A673 (cell line): ENCODE data around the gene NRXN3. TPM values are rescaled to one million over a fixed set of nuclear protein-coding genes. Genes with fewer than 3 reads are reported as not detected.

ENCODE experiments used
- BruUV-seq: library from RNA; stranded (reverse); fragments of 400-500 nt; replicated peaks from 2 replicates; lab custom pipeline; 2021; lab: Mats Ljungman, UMichigan
- CTCF ChIA-PET: fragments of 300-600 bp; sonication (Branson Sonifier 250); formaldehyde crosslinking; loops from one replicate; lab custom pipeline; 2022; ENCODE audit warnings: antibody characterized with exemption; lab: Charles Lee
- POLR2A ChIA-PET: fragments of 300-600 bp; sonication (Branson Sonifier 250); formaldehyde crosslinking; loops from one replicate; lab custom pipeline; 2022; ENCODE audit warnings: antibody characterized with exemption; ENCODE audit not compliant: low non-redundant PET; lab: Charles Lee
- DNase-seq: peaks from one replicate; pipeline ENCODE4 v3.0.0-alpha.2; 2015; ENCODE audit warnings: low spot score
- H3K27ac ChIP-seq: fragments of 200-600 bp; sonication (generic); 2 replicates; pipeline ENCODE4 v1.5.1; 2016; ENCODE audit warnings: mixed run types, low read depth, mild to moderate bottlenecking, mixed read lengths, antibody characterized with exemption, low read length; ENCODE audit not compliant: poor library complexity, severe bottlenecking
- H3K27me3 ChIP-seq: fragments of 200-600 bp; sonication (generic); replicated peaks from 2 replicates; pipeline ENCODE4 v1.6.1; 2017; ENCODE audit warnings: mixed run types, low read depth, mild to moderate bottlenecking, mixed read lengths, antibody characterized with exemption, low read length; ENCODE audit not compliant: insufficient read depth, poor library complexity
- H3K36me3 ChIP-seq: fragments of 200-600 bp; sonication (generic); 2 replicates; pipeline ENCODE4 v1.6.1; 2016; ENCODE audit warnings: mixed run types, mild to moderate bottlenecking, mixed read lengths, antibody characterized with exemption, low read length; ENCODE audit not compliant: insufficient read depth, poor library complexity, severe bottlenecking
- H3K4me1 ChIP-seq: fragments of 200-600 bp; sonication (generic); 2 replicates; pipeline ENCODE4 v1.6.1; 2017; ENCODE audit warnings: mixed run types, mild to moderate bottlenecking, mixed read lengths, antibody characterized with exemption, low read length; ENCODE audit not compliant: insufficient read depth, poor library complexity, severe bottlenecking
- H3K4me3 ChIP-seq: fragments of 200-600 bp; sonication (generic); 2 replicates; pipeline ENCODE4 v1.5.1; 2016; ENCODE audit warnings: low read depth, mixed run types, mild to moderate bottlenecking, mixed read lengths, low read length; ENCODE audit not compliant: poor library complexity, severe bottlenecking
- H3K9me3 ChIP-seq: fragments of 200-600 bp; sonication (generic); 2 replicates; pipeline ENCODE4 v1.6.1; 2016; ENCODE audit warnings: mixed run types, low read depth, mild to moderate bottlenecking, mixed read lengths, antibody characterized with exemption, low read length; ENCODE audit not compliant: poor library complexity, severe bottlenecking
- EZH2 ChIP-seq: fragments of 200-600 bp; sonication (generic); IDR thresholded peaks from 2 replicates; pipeline ENCODE4 v1.6.1; 2017; ENCODE audit warnings: borderline replicate concordance, low read depth, mild to moderate bottlenecking, mixed read lengths, antibody characterized with exemption, low read length; ENCODE audit not compliant: poor library complexity, severe bottlenecking
- intact Hi-C: fragments of 100-400 bp; cut with micrococcal nuclease; formaldehyde crosslinking; loops from one replicate; pipeline ENCODE4 v1.10.0; 2022; ENCODE audit not compliant: unreplicated experiment
- total RNA-seq: library from RNA; stranded (reverse); gene quantifications from 2 replicates; pipeline ENCODE4 v1.2.3, GENCODE V29; 2021
- TF ChIP-seq, protein P1 (sequence below): fragments of 300-800, 200-600 bp; sonication (generic); conservative IDR thresholded peaks from 2 replicates; pipeline ENCODE4 v1.5.1; 2017; ENCODE audit warnings: low read depth, mild to moderate bottlenecking, antibody characterized with exemption, low read length, moderate library complexity, mixed read lengths

The NRXN3 gene
- total RNA-seq, 1 experiment from 2014 or later, result 0.21 TPM

DNA sequence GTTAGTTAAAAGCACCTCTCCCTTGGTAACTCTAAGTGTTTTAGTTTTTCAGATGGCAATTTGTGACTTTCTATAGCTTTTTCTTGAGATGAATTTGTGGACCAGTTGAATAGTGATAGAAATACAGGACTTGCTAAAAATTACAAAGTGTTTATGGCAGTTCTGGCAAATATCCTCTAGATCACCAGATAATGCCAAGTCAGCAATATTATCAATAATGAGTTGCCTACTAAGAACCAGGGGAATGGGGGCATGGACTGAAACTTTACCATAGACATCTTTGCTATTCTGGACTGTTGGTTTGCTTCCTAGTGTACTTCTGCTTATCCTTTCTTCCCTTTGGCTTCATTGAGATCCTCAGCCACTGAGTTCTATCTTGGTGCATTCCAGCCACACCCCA, 1456.9 kb downstream of the NRXN3 start:
- intact Hi-C loops, result no loop called here
- no TSS peak for BruUV-seq
- H3K36me3 ChIP-seq, result no peaks in the 10 kb centered on the region
- POLR2A ChIA-PET, result no interaction called here
- H3K27ac ChIP-seq, result no peak overlapping the region
- CTCF ChIA-PET, result no interaction called here
- no peaks in the 10 kb centered on the region for H3K27me3 ChIP-seq
- DNase-seq, result no peak
- H3K4me1 ChIP-seq, result no peaks in the 10 kb centered on the region
- TF ChIP-seq, protein P1, sequence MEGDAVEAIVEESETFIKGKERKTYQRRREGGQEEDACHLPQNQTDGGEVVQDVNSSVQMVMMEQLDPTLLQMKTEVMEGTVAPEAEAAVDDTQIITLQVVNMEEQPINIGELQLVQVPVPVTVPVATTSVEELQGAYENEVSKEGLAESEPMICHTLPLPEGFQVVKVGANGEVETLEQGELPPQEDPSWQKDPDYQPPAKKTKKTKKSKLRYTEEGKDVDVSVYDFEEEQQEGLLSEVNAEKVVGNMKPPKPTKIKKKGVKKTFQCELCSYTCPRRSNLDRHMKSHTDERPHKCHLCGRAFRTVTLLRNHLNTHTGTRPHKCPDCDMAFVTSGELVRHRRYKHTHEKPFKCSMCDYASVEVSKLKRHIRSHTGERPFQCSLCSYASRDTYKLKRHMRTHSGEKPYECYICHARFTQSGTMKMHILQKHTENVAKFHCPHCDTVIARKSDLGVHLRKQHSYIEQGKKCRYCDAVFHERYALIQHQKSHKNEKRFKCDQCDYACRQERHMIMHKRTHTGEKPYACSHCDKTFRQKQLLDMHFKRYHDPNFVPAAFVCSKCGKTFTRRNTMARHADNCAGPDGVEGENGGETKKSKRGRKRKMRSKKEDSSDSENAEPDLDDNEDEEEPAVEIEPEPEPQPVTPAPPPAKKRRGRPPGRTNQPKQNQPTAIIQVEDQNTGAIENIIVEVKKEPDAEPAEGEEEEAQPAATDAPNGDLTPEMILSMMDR, result no peak
- no peak for TF ChIP-seq EZH2
- no peak overlapping the region for H3K4me3 ChIP-seq
- H3K9me3 ChIP-seq, result no peaks in the 10 kb centered on the region

DNA sequence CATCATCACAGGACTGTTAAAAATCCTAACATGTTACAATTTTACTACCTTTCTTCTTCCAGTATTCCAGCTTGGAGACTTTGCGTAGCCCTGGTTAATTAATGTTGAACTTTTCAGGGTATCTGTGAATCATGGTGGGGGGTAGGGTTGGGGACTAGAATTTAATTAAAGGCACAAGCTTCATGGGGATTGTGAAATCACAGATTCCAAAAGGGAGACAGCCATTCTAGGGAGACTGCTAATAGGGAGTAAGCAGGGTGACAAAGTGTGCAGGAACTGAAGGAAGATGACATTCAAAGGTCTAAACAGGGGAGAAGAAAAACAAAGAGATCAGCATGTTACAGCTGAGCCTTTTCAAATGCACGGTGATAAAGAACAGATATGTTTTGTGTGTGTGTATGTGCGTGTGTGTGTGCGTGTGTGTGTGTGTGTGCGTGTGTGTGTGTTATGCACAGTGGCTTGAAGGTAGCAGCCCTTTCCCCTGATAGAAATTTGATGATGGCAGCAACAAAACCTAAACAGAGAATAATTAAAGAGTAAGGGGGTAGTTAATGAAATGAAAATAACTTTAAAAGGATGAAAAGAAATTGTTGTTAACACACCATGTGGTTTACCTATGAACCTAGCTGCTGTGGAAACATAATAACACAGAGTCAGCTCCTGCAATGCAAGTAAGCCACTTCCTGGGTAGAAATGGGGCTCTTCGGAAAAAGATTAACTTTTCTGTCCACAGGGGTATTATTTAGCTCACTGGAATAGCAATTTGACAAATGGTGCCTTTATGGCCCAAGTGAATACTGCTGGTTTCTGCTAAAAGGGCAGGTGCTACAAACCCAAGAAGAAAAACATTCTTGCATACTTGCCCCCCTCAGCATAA, 1459.5 kb downstream of the NRXN3 start:
- H3K9me3 ChIP-seq, result no peaks in the 10 kb centered on the region
- H3K4me1 ChIP-seq, result no peaks in the 10 kb centered on the region
- ChIA-PET CTCF (no interaction called here), POLR2A (no interaction called here)
- no TSS peak for BruUV-seq
- H3K27ac ChIP-seq, result no peak overlapping the region
- no peak for DNase-seq
- no peaks in the 10 kb centered on the region for H3K36me3 ChIP-seq
- H3K4me3 ChIP-seq, result no peak overlapping the region
- H3K27me3 ChIP-seq, result no peaks in the 10 kb centered on the region
- intact Hi-C loops, result no loop called here
- TF ChIP-seq, protein P1, result no peak
- no peak for TF ChIP-seq EZH2

DNA sequence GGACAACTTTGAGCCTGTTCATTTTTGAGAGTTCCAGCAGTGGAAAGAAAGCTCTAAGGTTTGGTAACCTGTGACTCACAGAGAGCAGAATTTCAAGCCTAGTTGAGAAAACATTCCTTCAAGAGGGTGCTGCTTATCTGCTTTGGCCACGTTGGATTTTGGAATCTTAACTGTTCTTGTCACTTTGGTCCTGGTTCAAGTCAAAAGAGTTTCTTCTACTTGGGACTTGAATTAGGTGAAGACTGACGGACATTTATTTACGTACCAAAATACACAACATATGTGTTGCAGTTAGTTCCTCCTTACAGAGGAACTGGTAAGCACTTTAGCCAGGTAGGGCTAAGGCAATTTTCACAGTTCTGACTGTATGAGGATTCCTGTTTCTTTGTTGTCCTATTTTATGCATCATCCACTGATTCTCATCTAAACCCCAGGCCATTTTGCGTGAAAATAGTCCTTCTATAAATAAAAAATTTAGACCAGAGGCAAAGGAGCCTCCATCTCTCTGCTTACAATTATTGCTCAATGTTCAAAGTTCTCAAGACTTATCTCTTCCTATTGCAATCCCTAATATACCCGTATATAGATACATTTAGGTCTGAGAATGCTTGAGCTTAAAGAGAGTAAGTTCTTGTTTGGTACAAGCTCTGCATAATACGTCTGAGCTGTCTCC, 1460.3 kb downstream of the NRXN3 start:
- intact Hi-C loops, result no loop called here

More for the DNA sequence above, 1460.3 kb downstream of the NRXN3 start:
- BruUV-seq, result no TSS peak
- TF ChIP-seq, protein P1, result no peak
- TF ChIP-seq EZH2, result no peak
- no peak overlapping the region for H3K27ac ChIP-seq
- no peak for DNase-seq
- no peaks in the 10 kb centered on the region for H3K36me3 ChIP-seq
- no peaks in the 10 kb centered on the region for H3K9me3 ChIP-seq
- ChIA-PET CTCF (no interaction called here), POLR2A (no interaction called here)
- no peak overlapping the region for H3K4me3 ChIP-seq
- H3K4me1 ChIP-seq, result no peaks in the 10 kb centered on the region
- no peaks in the 10 kb centered on the region for H3K27me3 ChIP-seq
